Muscle layer of duodenum (tissue), 2 donors: ENCODE results near the gene RNASET2.

Experiments
- H3K27ac ChIP-seq: one replicate; pipeline ENCODE4 v1.7.0; 2013; ENCODE audit warnings: mild to moderate bottlenecking, low read length
- H3K27me3 ChIP-seq: one replicate; pipeline ENCODE4 v1.7.0; 2013; ENCODE audit warnings: low read depth, mild to moderate bottlenecking, control low read depth, low read length
- H3K36me3 ChIP-seq, 2 donors: one replicate each; pipeline ENCODE4 v1.7.0; 2013; ENCODE audit warnings: low read length in 2 of 2, control low read depth in 1 of 2, mild to moderate bottlenecking in 1 of 2; ENCODE audit not compliant: insufficient read depth in 2 of 2, control insufficient read depth in 1 of 2
- H3K4me1 ChIP-seq, 2 donors: one replicate each; pipeline ENCODE4 v1.7.0; 2013; ENCODE audit warnings: low read length in 2 of 2, mild to moderate bottlenecking in 2 of 2, control low read depth in 1 of 2, moderate library complexity in 1 of 2; ENCODE audit not compliant: insufficient read depth in 2 of 2, control insufficient read depth in 1 of 2
- H3K4me3 ChIP-seq, 2 donors: one replicate each; pipeline ENCODE4 v1.7.0; 2013; ENCODE audit warnings: low read length in 2 of 2, low read depth in 1 of 2, mild to moderate bottlenecking in 1 of 2
- H3K9me3 ChIP-seq, 2 donors: one replicate each; pipeline ENCODE4 v1.7.0; 2013; ENCODE audit warnings: low read length in 2 of 2, control low read depth in 1 of 2, mild to moderate bottlenecking in 1 of 2; ENCODE audit not compliant: control insufficient read depth in 1 of 2
- donor health status: healthy.

RNASET2 gene

DNA sequence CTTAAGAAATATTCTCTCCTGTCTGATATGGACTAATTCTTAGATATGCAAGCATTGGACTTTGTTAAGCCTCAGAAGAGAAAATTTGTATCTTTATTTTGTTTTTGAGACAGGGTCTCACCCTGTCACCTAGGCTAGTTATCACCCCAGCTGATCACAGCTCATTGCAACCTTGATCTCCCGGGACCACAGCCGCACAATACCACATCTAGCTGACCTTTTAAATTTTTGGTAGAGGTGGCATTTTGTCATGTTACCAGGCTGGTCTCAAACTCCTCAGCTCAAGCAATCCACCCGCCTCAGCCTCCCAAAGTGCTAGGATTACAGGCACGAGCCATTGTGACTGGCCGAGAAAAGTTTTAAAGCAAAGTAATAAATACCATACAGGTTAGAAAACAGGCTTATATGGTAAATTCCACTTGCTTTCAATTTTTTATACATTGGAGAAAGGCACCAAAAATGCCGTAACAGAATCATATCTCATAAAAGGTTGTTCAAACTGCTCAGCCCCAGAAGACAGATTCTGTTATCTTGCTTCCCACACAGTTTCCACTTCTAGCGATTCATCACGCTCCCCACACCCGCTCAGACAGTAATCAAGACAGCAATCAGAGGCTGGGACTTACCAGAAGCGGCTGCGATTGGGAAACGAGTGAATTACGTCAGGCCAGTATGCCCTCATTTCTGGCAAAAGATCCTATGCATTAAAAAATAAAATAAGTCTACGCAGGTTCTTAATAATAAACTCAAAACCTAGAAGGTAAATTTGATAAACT lies 13.8 kb downstream of the RNASET2 start:
- no peak overlapping the region for H3K4me3 ChIP-seq
- no peaks in the 10 kb centered on the region for H3K9me3 ChIP-seq
- no peak overlapping the region for H3K27ac ChIP-seq
- peaks cover 24 to 28% of the 10 kb centered on the region in 2 donors for H3K36me3 ChIP-seq
- H3K27me3 ChIP-seq = no peaks in the 10 kb centered on the region
- H3K4me1 ChIP-seq = no peaks in the 10 kb centered on the region

DNA sequence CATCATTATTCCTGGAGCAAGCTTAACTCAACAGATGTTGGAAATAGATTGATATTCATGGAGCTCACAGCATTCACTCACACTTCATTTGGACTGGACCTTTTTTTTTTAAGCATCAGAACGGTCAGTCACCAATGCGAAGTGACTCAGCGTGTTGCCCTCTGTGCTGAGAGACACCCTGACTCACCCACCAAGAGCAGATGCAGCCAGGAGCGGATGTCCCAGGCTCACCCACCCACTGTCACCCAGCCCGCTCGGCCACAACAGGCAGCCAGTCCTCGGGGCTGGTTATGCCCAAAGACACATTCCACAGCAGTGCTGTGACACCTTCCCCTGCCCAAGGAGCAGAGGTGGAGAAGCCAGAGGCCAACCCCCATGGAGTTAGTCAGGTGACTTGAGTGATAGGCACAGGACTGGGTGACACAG lies 15.7 kb downstream of the RNASET2 start:
- no peaks in the 10 kb centered on the region for H3K9me3 ChIP-seq
- peaks cover 16 to 20% of the 10 kb centered on the region in 2 donors for H3K36me3 ChIP-seq
- H3K4me1 ChIP-seq = no peaks in the 10 kb centered on the region
- H3K4me3 ChIP-seq = no peak overlapping the region
- H3K27ac ChIP-seq = no peak overlapping the region
- H3K27me3 ChIP-seq = no peaks in the 10 kb centered on the region

DNA sequence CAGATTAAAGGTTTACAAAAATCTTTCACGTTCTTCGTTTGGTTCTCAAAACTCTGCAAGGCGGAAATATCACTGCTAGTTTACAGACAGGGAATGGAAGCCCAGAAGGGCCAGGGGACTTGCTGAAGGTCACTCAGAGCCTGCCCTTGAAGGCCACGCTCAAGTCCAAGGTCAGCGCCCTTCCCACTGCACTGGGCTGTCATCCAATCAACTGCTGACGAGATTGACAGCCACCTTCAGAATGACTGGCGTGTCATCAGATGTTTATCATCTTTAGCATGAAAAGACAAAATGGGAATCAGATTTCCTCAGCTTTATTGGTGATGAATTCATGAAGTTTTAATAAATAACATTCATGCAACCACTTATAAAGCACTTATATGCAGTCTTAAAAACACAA lies 16.5 kb downstream of the RNASET2 start:
- Histone ChIP-seq H3K36me3 (peaks cover 16 to 20% of the 10 kb centered on the region in 2 donors), H3K4me3 (no peak overlapping the region), H3K27ac (no peak overlapping the region), H3K9me3 (no peaks in the 10 kb centered on the region), H3K4me1 (no peaks in the 10 kb centered on the region), H3K27me3 (no peaks in the 10 kb centered on the region)

DNA sequence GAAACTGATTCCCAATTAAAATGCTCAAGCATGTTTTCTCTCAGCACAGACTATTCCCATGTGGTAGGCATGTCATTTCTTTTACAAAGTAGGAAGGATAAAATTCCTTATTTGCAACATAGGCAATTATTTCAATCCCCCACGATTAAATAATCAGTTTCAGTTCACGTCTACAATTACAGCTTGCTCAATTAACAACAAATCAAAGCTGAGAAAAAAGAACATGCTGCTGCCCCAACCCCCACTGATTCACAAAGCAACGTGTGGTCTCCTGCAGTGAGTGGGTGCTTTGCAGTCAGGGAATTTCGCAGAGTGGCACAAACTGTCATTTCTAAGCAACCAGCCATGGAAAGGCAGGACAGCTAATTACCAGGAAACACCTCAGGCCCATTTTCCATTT lies 17.0 kb downstream of the RNASET2 start:
- Histone ChIP-seq H3K4me3 (no peak overlapping the region), H3K4me1 (no peaks in the 10 kb centered on the region), H3K27me3 (no peaks in the 10 kb centered on the region), H3K27ac (no peak overlapping the region), H3K9me3 (no peaks in the 10 kb centered on the region), H3K36me3 (peaks cover 20 to 21% of the 10 kb centered on the region in 2 donors)

DNA sequence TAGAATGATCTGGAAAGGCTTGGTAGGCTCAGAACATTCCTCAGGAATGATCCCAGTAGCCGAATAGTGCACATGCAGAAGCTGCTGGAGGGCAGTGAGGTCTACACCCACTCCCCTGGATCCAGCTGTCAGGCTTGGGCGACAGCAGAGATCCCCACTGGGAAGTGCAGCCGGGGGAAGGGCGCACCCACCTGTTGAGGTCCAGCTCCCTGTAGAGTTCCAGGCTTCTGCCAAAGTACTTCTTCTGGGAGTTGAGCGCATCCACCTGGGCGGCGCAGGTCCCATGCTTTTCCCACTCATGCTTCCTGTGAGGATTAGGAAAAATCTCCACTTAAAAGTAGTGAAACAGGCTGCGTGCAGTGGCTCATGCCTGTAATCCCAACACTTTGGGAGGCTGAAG lies 17.6 kb downstream of the RNASET2 start:
- Histone ChIP-seq H3K9me3 (no peaks in the 10 kb centered on the region), H3K4me3 (no peak overlapping the region), H3K36me3 (peaks cover 20 to 24% of the 10 kb centered on the region in 2 donors), H3K4me1 (no peaks in the 10 kb centered on the region), H3K27me3 (no peaks in the 10 kb centered on the region), H3K27ac (no peak overlapping the region)

DNA sequence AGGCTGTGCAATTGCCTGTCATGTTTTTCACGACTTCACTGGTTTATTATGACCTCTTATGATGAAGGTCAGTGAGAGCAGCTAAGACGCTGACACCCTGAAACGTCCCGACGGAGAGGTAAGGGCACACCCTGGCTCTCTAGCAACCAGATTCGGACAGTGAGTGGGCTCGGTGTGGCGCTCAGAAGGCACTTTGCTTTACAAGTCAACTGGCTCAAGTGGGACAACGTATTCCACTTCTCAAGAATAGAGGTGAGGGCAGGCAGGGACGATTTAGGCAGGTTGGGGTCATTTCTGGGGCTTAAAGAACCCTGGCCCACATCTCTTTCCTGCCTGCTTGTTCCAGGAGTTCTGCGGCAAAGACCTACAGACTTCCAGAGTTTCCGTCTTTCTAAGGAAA lies 18.2 kb downstream of the RNASET2 start:
- Histone ChIP-seq H3K4me3 (no peak overlapping the region), H3K27ac (no peak overlapping the region), H3K36me3 (peaks cover 20 to 27% of the 10 kb centered on the region in 2 donors), H3K4me1 (no peaks in the 10 kb centered on the region), H3K27me3 (no peaks in the 10 kb centered on the region), H3K9me3 (no peaks in the 10 kb centered on the region)

DNA sequence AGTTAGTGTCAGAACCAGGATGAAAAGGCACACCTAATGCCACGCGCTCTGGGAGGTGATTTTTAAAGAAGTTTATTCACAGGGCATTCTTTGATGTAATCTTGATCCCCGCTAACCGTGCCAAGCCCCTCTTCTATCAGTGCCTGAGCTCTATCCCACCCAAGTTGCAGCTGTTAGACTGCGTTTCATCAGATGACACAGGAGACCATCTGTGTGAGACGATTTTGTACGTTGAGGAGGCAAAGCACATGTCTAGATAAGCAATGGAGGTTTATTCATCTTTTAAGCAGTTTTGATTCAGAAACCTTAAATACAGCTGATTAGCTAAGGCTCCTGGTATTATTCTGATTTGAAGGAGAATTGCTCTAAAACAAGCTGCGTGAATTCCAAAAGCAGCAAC lies 18.6 kb downstream of the RNASET2 start:
- no peaks in the 10 kb centered on the region for H3K9me3 ChIP-seq
- H3K27me3 ChIP-seq = no peaks in the 10 kb centered on the region
- H3K4me1 ChIP-seq = no peaks in the 10 kb centered on the region
- no peak overlapping the region for H3K27ac ChIP-seq
- H3K36me3 ChIP-seq = peaks cover 23 to 31% of the 10 kb centered on the region in 2 donors
- H3K4me3 ChIP-seq = no peak overlapping the region

DNA sequence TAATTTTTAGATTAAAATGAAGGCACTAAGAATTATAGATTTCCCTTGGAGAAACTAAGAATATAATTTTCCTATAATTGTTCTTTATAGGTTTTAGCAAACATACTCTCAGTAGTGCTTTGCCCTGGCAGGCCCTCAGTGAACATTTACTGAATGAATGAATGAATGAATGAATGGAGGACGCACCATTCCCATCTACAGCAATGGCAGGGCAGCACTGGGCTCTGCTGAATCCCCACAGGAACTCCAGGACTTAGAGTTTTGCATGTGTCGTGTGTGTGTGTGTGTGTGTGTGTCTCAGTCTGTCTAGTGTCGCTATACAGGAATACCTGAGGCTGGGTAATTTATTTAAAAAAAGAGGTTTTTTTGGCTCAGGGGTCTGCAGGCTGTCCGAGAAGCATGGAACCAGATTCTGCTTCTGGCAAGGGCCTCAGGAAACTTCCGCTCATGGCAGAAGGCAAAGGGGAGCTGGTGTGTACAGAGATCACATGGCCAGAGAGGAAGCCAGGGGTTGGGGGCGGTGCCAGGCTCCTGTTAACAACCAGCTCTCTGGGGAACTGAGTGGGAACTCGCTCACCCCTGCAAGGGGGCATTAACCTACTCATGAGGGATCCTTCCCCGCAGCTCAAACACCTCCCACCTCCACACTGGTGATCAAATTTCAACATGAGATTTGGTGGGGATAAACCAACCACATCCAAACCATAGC lies 20.1 kb downstream of the RNASET2 start:
- H3K27ac ChIP-seq = no peak overlapping the region
- H3K4me1 ChIP-seq = no peaks in the 10 kb centered on the region
- H3K36me3 ChIP-seq = peaks cover 30 to 34% of the 10 kb centered on the region in 2 donors
- H3K27me3 ChIP-seq = no peaks in the 10 kb centered on the region
- H3K9me3 ChIP-seq = no peaks in the 10 kb centered on the region
- no peak overlapping the region for H3K4me3 ChIP-seq

DNA sequence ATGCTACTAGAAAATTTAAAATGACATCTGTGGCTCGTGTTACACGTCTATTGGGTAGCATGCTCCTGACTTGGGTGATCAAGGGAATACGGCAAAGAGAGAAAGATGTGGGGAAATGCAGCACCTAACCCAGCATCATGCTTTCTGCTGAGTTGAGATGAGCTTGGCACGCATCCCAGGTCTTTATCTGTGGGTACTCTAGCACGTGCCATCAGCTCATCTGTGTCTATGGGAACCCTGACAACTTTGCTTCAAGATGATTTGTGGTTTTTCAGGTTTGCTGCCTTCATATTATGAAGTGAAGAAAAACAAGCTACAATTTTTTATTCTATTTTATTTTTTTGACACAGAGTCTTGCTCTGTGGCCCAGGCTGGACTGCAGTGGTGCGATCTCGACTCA lies 21.0 kb downstream of the RNASET2 start:
- H3K36me3 ChIP-seq = peaks cover 28 to 34% of the 10 kb centered on the region in 2 donors

DNA sequence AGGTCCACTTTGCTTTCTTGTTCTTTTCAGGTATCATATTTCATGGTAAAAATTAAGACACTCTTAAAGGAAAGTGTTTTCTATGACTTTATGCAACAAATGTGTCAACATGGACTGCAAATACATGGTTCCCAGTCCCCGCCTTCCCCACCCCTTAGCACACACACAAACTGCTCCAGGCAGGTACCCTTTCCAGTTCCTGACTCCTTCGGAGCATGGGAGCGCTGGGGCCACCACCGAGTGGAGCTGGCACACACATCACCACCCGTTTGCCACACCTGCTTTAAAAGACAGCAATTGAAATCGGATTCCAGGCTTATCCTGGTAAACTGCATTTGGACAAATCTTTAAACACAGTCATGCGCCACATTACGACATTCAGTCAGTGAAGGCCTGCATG lies 22.2 kb downstream of the RNASET2 start:
- Histone ChIP-seq H3K9me3 (no peaks in the 10 kb centered on the region), H3K36me3 (peaks cover 30 to 33% of the 10 kb centered on the region in 2 donors), H3K4me1 (no peaks in the 10 kb centered on the region), H3K27ac (no peak overlapping the region), H3K4me3 (no peak overlapping the region), H3K27me3 (no peaks in the 10 kb centered on the region)

More for the DNA sequence above, 21.0 kb downstream of the RNASET2 start:
- Histone ChIP-seq H3K9me3 (no peaks in the 10 kb centered on the region), H3K4me1 (no peaks in the 10 kb centered on the region), H3K27me3 (no peaks in the 10 kb centered on the region), H3K27ac (no peak overlapping the region), H3K4me3 (no peak overlapping the region)

DNA sequence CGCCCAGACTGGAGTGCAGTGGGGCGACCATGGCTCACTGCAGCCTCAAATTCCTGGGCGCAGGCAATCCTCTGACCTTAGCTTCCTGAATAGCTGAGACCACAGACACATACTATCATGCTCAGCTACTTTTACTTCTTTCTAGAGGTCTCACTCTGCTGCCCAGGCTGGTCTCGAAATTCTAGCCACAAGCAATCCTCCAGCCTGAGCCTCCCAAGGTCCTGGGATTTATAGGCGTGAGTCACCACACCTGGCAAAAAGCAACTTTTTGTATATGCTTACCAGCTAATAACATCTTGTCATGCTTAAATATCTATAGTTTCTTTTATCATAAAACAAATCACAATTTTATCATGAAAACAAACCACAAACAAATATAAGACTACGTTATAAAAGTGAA lies 23.0 kb downstream of the RNASET2 start:
- Histone ChIP-seq H3K27me3 (no peaks in the 10 kb centered on the region), H3K4me1 (no peaks in the 10 kb centered on the region), H3K27ac (no peak overlapping the region), H3K36me3 (peaks cover 34 to 35% of the 10 kb centered on the region in 2 donors), H3K9me3 (no peaks in the 10 kb centered on the region), H3K4me3 (no peak overlapping the region)
